ENCODE data around the gene OSBPL9. TPM values are rescaled to one million over a fixed set of nuclear protein-coding genes. Genes with fewer than 3 reads are reported as not detected.

The OSBPL9 gene
- total RNA-seq, 1 experiment from 2014 or later, result 67.6 TPM

DNA sequence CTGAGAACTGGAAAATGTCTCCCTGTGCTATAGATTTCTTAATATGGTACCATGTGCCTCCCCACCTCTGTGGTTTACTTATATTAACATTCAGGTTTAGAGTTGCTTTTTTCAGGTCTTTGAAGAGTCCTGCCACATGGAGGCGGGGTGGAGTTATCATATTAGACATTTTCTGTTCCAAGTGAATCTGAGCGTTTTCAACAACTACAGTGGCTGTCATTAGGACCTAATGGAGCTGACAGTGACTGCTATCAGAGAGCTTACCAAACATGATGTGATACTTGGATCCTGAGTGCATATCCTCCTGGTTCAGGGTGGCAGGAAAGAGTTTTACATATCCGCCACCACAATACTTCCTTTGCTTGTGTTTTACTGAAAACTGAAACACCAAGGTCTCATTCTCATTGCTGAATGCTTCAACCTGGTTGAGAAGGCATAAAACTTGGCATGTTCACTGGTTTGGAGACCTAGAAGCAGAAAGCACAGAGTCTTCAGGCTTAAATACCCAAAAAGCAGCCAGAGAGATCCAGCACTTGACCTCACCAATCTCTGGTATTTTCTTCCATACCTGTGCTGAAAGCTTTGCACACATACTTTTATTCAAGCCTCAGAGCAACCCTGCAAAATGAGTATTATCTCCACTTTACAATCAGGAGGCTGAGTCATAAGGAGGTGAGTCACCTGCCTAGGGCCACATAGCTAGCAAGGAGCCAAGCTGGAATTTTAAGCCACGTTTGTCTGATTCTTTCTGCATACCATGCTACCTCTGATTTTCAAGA is 47.4 kb upstream of the OSBPL9 start:
- CTCF ChIA-PET, result interaction anchor here (0.6 to 1.6 kb wide), 4 partner anchors 34 to 461 kb away, joined by 4 to 6 read pairs (median 5); no protein-coding TSS in a partner anchor
- no peaks in the 10 kb centered on the region for H3K36me3 Mint-ChIP-seq (ENCODE audit: insufficient read depth, unreplicated experiment)
- TF ChIP-seq CTCF (IDR thresholded peaks at IDR 0.05; ENCODE audit: unreplicated experiment), result peak; percentile 20
- H3K4me1 Mint-ChIP-seq (ENCODE audit: low read depth, unreplicated experiment), result peaks cover 37% of the 10 kb centered on the region
- peak; percentile 78 for DNase-seq
- H3K27me3 Mint-ChIP-seq (ENCODE audit: unreplicated experiment), result no peaks in the 10 kb centered on the region
- BruUV-seq (replicated peaks), result no TSS peak
- intact Hi-C loops (cut with micrococcal nuclease; ENCODE audit: unreplicated experiment), result loop anchor here (2.0 to 5.0 kb wide), 3 partner anchors 48 to 199 kb away; partner anchors contain the start of genes EPS15 and OSBPL9
- H3K9me3 Mint-ChIP-seq (ENCODE audit: low read depth, unreplicated experiment), result no peaks in the 10 kb centered on the region
- no peak overlapping the region for H3K4me3 Mint-ChIP-seq (ENCODE audit: low read depth, unreplicated experiment)
- H3K27ac Mint-ChIP-seq (ENCODE audit: unreplicated experiment), result peak overlapping the region; percentile 89

GRCh38 chr1:51570063-51570710 is 46.7 kb upstream of the OSBPL9 start:
- CTCF ChIA-PET, result interaction anchor here (0.6 to 1.6 kb wide), 3 partner anchors 35 to 461 kb away, joined by 4 to 6 read pairs (median 5); no protein-coding TSS in a partner anchor
- H3K4me1 Mint-ChIP-seq (ENCODE audit: low read depth, unreplicated experiment), result peaks cover 38% of the 10 kb centered on the region
- no TSS peak for BruUV-seq (replicated peaks)

GRCh38 chr1:51572365-51572764 is 44.5 kb upstream of the OSBPL9 start:
- H3K27ac Mint-ChIP-seq (ENCODE audit: unreplicated experiment), result no peak overlapping the region
- TF ChIP-seq CTCF (IDR thresholded peaks at IDR 0.05; ENCODE audit: unreplicated experiment), result no peak
- no TSS peak for BruUV-seq (replicated peaks)
- intact Hi-C loops (cut with micrococcal nuclease; ENCODE audit: unreplicated experiment), result no loop called here
- H3K4me3 Mint-ChIP-seq (ENCODE audit: low read depth, unreplicated experiment), result no peak overlapping the region
- H3K9me3 Mint-ChIP-seq (ENCODE audit: low read depth, unreplicated experiment), result no peaks in the 10 kb centered on the region
- no peaks in the 10 kb centered on the region for H3K27me3 Mint-ChIP-seq (ENCODE audit: unreplicated experiment)
- no peak for DNase-seq
- CTCF ChIA-PET, result interaction anchor here (0.6 to 0.7 kb wide), 2 partner anchors 8 to 27 kb away, joined by 3 to 5 read pairs; no protein-coding TSS in a partner anchor
- peaks cover 49% of the 10 kb centered on the region for H3K4me1 Mint-ChIP-seq (ENCODE audit: low read depth, unreplicated experiment)
- H3K36me3 Mint-ChIP-seq (ENCODE audit: insufficient read depth, unreplicated experiment), result no peaks in the 10 kb centered on the region

More at GRCh38 chr1:51570063-51570710, 46.7 kb upstream of the OSBPL9 start:
- no peak for TF ChIP-seq CTCF (IDR thresholded peaks at IDR 0.05; ENCODE audit: unreplicated experiment)
- H3K27me3 Mint-ChIP-seq (ENCODE audit: unreplicated experiment), result no peaks in the 10 kb centered on the region
- intact Hi-C loops (cut with micrococcal nuclease; ENCODE audit: unreplicated experiment), result no loop called here
- peak overlapping the region; percentile 89 for H3K27ac Mint-ChIP-seq (ENCODE audit: unreplicated experiment)
- no peaks in the 10 kb centered on the region for H3K9me3 Mint-ChIP-seq (ENCODE audit: low read depth, unreplicated experiment)
- DNase-seq, result no peak
- H3K4me3 Mint-ChIP-seq (ENCODE audit: low read depth, unreplicated experiment), result no peak overlapping the region
- no peaks in the 10 kb centered on the region for H3K36me3 Mint-ChIP-seq (ENCODE audit: insufficient read depth, unreplicated experiment)

- intact Hi-C loops (cut with micrococcal nuclease; ENCODE audit: unreplicated experiment), result no loop called here
- no peak overlapping the region for H3K4me3 Mint-ChIP-seq (ENCODE audit: low read depth, unreplicated experiment)
- no peak overlapping the region for H3K27ac Mint-ChIP-seq (ENCODE audit: unreplicated experiment)
- H3K36me3 Mint-ChIP-seq (ENCODE audit: insufficient read depth, unreplicated experiment), result no peaks in the 10 kb centered on the region
- DNase-seq, result no peak
- H3K9me3 Mint-ChIP-seq (ENCODE audit: low read depth, unreplicated experiment), result no peaks in the 10 kb centered on the region
- BruUV-seq (replicated peaks), result no TSS peak
- CTCF ChIA-PET, result no interaction called here
- no peaks in the 10 kb centered on the region for H3K27me3 Mint-ChIP-seq (ENCODE audit: unreplicated experiment)
- TF ChIP-seq CTCF (IDR thresholded peaks at IDR 0.05; ENCODE audit: unreplicated experiment), result no peak
- H3K4me1 Mint-ChIP-seq (ENCODE audit: low read depth, unreplicated experiment), result peaks cover 46% of the 10 kb centered on the region
Measured at GRCh38 chr1:51574796-51575195, 42.1 kb upstream of the OSBPL9 start.

Measured in Calu3 (cell line).